CMK (cell line): ENCODE results near the gene ATP5F1D.
"Not testable (repeated sequence)": the region's sequence is repeated elsewhere in the genome, so short reads cannot be mapped to it uniquely, and the experiment has no call there.

ENCODE experiments used
- DNase-seq: peaks from one replicate; pipeline ENCODE4 v3.0.0-alpha.2; 2010; ENCODE audit warnings: low read depth

Gene ATP5F1D

GRCh38 chr19:1233115-1233667 is 8.4 kb upstream of the ATP5F1D start:
- DNase-seq, result no peak

- no peak for DNase-seq
These were observed 7.2 kb upstream of the ATP5F1D start for GRCh38 chr19:1234051-1234954.

- DNase-seq, result no peak
These were observed 6.6 kb upstream of the ATP5F1D start for GRCh38 chr19:1234955-1235380.

GRCh38 chr19:1235625-1236538 is 5.7 kb upstream of the ATP5F1D start:
- DNase-seq, result no peak

GRCh38 chr19:1236576-1236975 is 5.0 kb upstream of the ATP5F1D start:
- DNase-seq, result no peak

GRCh38 chr19:1237027-1237659 is 4.4 kb upstream of the ATP5F1D start:
- DNase-seq, result no peak

- no peak for DNase-seq
These were observed 3.7 kb upstream of the ATP5F1D start, which contains the start of gene CBARP for GRCh38 chr19:1237754-1238368. CBARP (minus strand) TSS chr19:1238005; CDS start chr19:1236100, 1,905 bp downstream.

- no peak for DNase-seq
These were observed 2.9 kb upstream of the ATP5F1D start for GRCh38 chr19:1238369-1239303.

GRCh38 chr19:1239420-1239795 is 2.1 kb upstream of the ATP5F1D start:
- no peak for DNase-seq

- no peak for DNase-seq
These were observed 1.5 kb upstream of the ATP5F1D start for GRCh38 chr19:1239796-1240737.

- no peak for DNase-seq
These were observed 626 bp upstream of the ATP5F1D start for GRCh38 chr19:1240925-1241324.

GRCh38 chr19:1243768-1244692 is 2.5 kb downstream of the ATP5F1D start:
- DNase-seq, result no peak

GRCh38 chr19:1244693-1245451 is 3.3 kb downstream of the ATP5F1D start:
- no peak for DNase-seq

- no peak for DNase-seq
These were observed 4.1 kb downstream of the ATP5F1D start for GRCh38 chr19:1245494-1246264.

- DNase-seq, result not testable (repeated sequence)
These were observed 4.9 kb downstream of the ATP5F1D start for GRCh38 chr19:1246265-1247087.

- DNase-seq, result no peak
These were observed 6.2 kb downstream of the ATP5F1D start for GRCh38 chr19:1247748-1248138.
